Ascending aorta (tissue), 2 donors: ENCODE data around the gene SOX2. TPM values are rescaled to one million over a fixed set of nuclear protein-coding genes. Genes with fewer than 3 reads are reported as not detected.

Source experiments
- DNase-seq, 2 donors: peaks; one replicate each; pipeline ENCODE4 v3.0.0-alpha.2; 2019; ENCODE audit warnings: low spot score in 2 of 2
- H3K27ac ChIP-seq, 2 donors: fragments of 200-600 bp; sonication (generic); one replicate each; pipeline ENCODE4 v1.5.1; 2016 to 2017; ENCODE audit warnings: mild to moderate bottlenecking in 1 of 2
- H3K27me3 ChIP-seq: fragments of 200-600 bp; sonication (generic); one replicate; pipeline ENCODE4 v1.5.1; 2017
- H3K36me3 ChIP-seq, 2 donors: fragments of 200-600 bp; sonication (generic); one replicate each; pipeline ENCODE4 v1.5.1; 2016
- H3K4me1 ChIP-seq, 2 donors: fragments of 200-600 bp; sonication (generic); one replicate each; pipeline ENCODE4 v1.5.1; 2016 to 2017; ENCODE audit warnings: mild to moderate bottlenecking in 1 of 2
- H3K4me3 ChIP-seq, 2 donors: fragments of 200-600 bp; sonication (generic); one replicate each; pipeline ENCODE4 v1.5.1; 2016 to 2017; ENCODE audit warnings: mild to moderate bottlenecking in 1 of 2
- H3K9me3 ChIP-seq, 2 donors: fragments of 200-600 bp; sonication (generic); one replicate each; pipeline ENCODE4 v1.5.1; 2016
- intact Hi-C: fragments of 100-400 bp; cut with DNase I; formaldehyde crosslinking; loops from one replicate; pipeline ENCODE4 v1.15.1; 2023
- total RNA-seq: library from RNA; depleted of rRNA; stranded (reverse); fragments of >200 nt; gene quantifications from one replicate; pipeline ENCODE4 v1.1.0, GENCODE V29; 2016
- TF ChIP-seq, protein P1 (sequence below), 3 experiments: fragments of 200-600 bp in 2 of 3; fragments of 450-650 bp in 1 of 3; sonication (generic) in 2 of 3; IDR thresholded peaks; one replicate each; pipeline ENCODE4 v1.5.1; 2016 to 2019; ENCODE audit warnings: antibody characterized with exemption in 3 of 3, mild to moderate bottlenecking in 1 of 3, moderate library complexity in 1 of 3

Gene SOX2
- total RNA-seq, 1 donor from 2014 or later: 2.0 TPM

DNA sequence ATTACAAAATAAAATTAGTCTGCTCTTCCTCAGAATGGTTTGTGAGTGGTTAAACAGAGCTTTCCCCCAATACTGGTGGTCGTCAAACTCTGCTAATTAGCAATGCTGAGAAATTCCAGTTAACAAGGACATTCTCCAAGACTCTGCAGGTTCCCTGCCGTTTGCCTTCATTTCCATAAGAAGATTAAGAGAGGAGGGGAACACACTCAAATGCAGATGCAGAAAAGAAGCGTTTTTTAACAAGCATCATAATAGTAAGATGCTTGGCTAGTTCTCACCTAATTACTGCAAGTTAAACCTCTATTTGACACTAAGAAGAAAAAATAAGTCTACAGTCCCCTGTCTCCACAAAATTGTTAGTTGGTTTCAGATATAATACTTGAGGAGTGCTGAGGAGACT lies 3.7 kb upstream of the SOX2 start:
- Histone ChIP-seq H3K9me3 (no peaks in the 10 kb centered on the region), H3K27ac (no peak overlapping the region), H3K4me1 (peaks cover 0 to 19% of the 10 kb centered on the region in 2 donors), H3K36me3 (no peaks in the 10 kb centered on the region), H3K4me3 (no peak overlapping the region), H3K27me3 (peaks cover 50% of the 10 kb centered on the region)
- intact Hi-C loops: loop anchor here (5.0 kb wide), 1 partner anchor 974 kb away; no protein-coding TSS in a partner anchor
- TF ChIP-seq, protein P1, sequence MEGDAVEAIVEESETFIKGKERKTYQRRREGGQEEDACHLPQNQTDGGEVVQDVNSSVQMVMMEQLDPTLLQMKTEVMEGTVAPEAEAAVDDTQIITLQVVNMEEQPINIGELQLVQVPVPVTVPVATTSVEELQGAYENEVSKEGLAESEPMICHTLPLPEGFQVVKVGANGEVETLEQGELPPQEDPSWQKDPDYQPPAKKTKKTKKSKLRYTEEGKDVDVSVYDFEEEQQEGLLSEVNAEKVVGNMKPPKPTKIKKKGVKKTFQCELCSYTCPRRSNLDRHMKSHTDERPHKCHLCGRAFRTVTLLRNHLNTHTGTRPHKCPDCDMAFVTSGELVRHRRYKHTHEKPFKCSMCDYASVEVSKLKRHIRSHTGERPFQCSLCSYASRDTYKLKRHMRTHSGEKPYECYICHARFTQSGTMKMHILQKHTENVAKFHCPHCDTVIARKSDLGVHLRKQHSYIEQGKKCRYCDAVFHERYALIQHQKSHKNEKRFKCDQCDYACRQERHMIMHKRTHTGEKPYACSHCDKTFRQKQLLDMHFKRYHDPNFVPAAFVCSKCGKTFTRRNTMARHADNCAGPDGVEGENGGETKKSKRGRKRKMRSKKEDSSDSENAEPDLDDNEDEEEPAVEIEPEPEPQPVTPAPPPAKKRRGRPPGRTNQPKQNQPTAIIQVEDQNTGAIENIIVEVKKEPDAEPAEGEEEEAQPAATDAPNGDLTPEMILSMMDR (IDR thresholded peaks at IDR 0.05): no peak
- DNase-seq: no peak

DNA sequence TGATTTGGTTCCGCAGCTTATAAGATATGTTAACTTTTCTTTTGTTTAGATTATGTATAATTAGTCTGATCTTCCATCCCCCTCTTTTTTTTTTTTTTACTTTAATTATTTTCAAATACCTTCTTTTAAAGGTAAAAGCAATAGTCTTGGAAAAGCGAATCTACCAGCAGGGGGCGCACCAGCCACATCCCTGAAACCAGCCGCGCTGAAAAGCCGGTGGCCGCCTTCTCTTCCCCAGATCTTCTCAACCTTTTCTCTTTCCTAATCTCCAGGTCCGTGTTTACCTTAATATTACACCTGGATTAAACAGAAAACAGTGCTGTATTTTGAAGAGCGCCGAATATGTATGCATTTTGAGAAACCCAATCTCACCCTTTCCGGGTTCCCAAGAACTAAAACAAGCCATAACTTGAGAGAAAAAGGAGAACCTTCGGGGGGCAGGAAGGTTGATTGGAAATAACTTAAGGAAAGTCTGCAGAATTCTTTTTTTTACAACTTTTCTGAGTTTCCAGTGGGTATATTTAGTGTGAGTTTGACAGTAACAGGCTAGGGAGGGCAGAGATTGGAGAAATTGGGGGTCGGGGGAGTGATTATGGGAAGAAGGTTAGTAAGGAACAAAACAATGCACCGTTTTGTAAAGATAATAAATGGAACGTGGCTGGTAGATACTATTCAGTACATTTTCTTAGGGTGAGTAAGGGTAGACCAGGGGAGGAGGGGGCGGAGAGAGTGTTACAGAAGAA lies 2.0 kb upstream of the SOX2 start:
- Histone ChIP-seq H3K27me3 (peaks cover 37% of the 10 kb centered on the region), H3K9me3 (no peaks in the 10 kb centered on the region), H3K4me1 (peaks cover 0 to 22% of the 10 kb centered on the region in 2 donors), H3K4me3 (no peak overlapping the region), H3K36me3 (no peaks in the 10 kb centered on the region), H3K27ac (no peak overlapping the region)
- DNase-seq: no peak
- TF ChIP-seq, protein P1 (IDR thresholded peaks at IDR 0.05): peak; percentile 21 to 76 (median 53)
- intact Hi-C loops: loop anchor here (5.0 kb wide), 1 partner anchor 973 kb away; no protein-coding TSS in a partner anchor

DNA sequence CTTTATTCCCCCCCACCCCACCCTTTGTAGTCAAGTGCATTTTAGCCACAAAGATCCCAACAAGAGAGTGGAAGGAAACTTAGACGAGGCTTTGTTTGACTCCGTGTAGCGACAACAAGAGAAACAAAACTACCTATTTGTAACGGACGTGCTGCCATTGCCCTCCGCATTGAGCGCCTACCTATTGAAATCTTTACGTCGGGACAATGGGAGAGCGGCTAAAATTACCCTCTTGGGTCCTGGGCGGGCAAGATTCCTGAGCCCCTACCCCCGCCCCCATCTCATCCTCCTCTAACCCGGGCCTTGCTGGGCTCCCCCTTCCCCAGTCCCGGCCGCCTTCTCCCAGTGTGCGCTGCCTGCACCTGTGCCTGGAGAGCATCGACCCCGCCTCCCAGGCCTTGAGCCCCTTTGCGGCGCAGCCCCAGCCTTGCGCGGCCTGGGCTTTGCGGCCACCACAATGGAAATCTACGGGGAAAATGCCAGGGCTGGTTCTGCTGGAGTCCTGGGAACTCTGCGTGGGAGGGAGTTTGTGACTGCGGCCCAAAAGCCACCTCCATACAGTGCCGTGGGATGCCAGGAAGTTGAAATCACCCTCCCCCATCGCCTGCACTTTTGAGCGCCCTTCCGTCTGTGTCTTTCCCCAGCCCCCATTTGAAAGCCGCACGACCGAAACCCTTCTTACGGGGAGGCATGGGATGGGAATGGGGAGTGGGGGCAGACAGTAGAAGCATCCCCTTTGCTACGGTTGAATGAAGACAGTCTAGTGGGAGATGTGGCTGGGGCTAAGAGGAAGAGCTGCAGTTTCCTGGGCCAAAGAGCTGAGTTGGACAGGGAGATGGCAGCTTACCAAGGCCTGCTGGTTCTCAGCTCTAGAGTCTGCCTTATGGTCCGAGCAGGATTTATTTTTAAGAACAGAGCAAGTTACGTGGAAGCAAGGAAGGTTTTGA lies 1.1 kb upstream of the SOX2 start:
- H3K27ac ChIP-seq: no peak overlapping the region
- H3K4me3 ChIP-seq: no peak overlapping the region
- H3K27me3 ChIP-seq: peaks cover 33% of the 10 kb centered on the region
- DNase-seq: no peak
- peaks cover 0 to 22% of the 10 kb centered on the region in 2 donors for H3K4me1 ChIP-seq
- no peaks in the 10 kb centered on the region for H3K36me3 ChIP-seq
- intact Hi-C loops: no loop called here
- TF ChIP-seq, protein P1 (IDR thresholded peaks at IDR 0.05): no peak
- H3K9me3 ChIP-seq: no peaks in the 10 kb centered on the region

DNA sequence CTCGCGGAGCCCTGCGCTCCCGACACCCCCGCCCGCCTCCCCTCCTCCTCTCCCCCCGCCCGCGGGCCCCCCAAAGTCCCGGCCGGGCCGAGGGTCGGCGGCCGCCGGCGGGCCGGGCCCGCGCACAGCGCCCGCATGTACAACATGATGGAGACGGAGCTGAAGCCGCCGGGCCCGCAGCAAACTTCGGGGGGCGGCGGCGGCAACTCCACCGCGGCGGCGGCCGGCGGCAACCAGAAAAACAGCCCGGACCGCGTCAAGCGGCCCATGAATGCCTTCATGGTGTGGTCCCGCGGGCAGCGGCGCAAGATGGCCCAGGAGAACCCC lies 464 bp downstream of the SOX2 start:
- Histone ChIP-seq H3K36me3 (no peaks in the 10 kb centered on the region), H3K9me3 (no peaks in the 10 kb centered on the region), H3K4me3 (peak overlapping the region; percentile 41 to 46), H3K27ac (no peak overlapping the region), H3K27me3 (peaks cover 33% of the 10 kb centered on the region), H3K4me1 (peaks cover 0 to 22% of the 10 kb centered on the region in 2 donors)
- DNase-seq: no peak
- intact Hi-C loops: no loop called here
- TF ChIP-seq, protein P1 (IDR thresholded peaks at IDR 0.05): no peak

DNA sequence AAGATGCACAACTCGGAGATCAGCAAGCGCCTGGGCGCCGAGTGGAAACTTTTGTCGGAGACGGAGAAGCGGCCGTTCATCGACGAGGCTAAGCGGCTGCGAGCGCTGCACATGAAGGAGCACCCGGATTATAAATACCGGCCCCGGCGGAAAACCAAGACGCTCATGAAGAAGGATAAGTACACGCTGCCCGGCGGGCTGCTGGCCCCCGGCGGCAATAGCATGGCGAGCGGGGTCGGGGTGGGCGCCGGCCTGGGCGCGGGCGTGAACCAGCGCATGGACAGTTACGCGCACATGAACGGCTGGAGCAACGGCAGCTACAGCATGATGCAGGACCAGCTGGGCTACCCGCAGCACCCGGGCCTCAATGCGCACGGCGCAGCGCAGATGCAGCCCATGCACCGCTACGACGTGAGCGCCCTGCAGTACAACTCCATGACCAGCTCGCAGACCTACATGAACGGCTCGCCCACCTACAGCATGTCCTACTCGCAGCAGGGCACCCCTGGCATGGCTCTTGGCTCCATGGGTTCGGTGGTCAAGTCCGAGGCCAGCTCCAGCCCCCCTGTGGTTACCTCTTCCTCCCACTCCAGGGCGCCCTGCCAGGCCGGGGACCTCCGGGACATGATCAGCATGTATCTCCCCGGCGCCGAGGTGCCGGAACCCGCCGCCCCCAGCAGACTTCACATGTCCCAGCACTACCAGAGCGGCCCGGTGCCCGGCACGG lies 991 bp downstream of the SOX2 start:
- peak overlapping the region; percentile 41 to 46 for H3K4me3 ChIP-seq
- TF ChIP-seq, protein P1 (IDR thresholded peaks at IDR 0.05): no peak
- intact Hi-C loops: no loop called here
- H3K27me3 ChIP-seq: peaks cover 37% of the 10 kb centered on the region
- DNase-seq: no peak
- H3K9me3 ChIP-seq: no peaks in the 10 kb centered on the region
- H3K27ac ChIP-seq: no peak overlapping the region
- H3K4me1 ChIP-seq: peaks cover 0 to 22% of the 10 kb centered on the region in 2 donors
- H3K36me3 ChIP-seq: no peaks in the 10 kb centered on the region
